ENCODE data around the gene RGN.

RGN gene

GRCh38 chrX:47063179-47063578, 15.1 kb upstream of the RGN start:
- in situ Hi-C loops (cut with HindIII; ENCODE audit: low sequenced_read_pairs): no loop called here
- no peak overlapping the region for H3K4me3 ChIP-seq (ENCODE audit: low read depth, low read length)
- no peak for TF ChIP-seq CTCF (IDR thresholded peaks at IDR 0.05; ENCODE audit: low read depth, low read length)
- no peak for DNase-seq (ENCODE audit: low read depth, low spot score)

GRCh38 chrX:47068214-47068613, 10.0 kb upstream of the RGN start:
- TF ChIP-seq CTCF (IDR thresholded peaks at IDR 0.05; ENCODE audit: low read depth, low read length): no peak
- in situ Hi-C loops (cut with HindIII; ENCODE audit: low sequenced_read_pairs): no loop called here
- no peak overlapping the region for H3K4me3 ChIP-seq (ENCODE audit: low read depth, low read length)
- no peak for DNase-seq (ENCODE audit: low read depth, low spot score)

GRCh38 chrX:47068720-47069119, 9.5 kb upstream of the RGN start:
- in situ Hi-C loops (cut with HindIII; ENCODE audit: low sequenced_read_pairs): no loop called here
- no peak for TF ChIP-seq CTCF (IDR thresholded peaks at IDR 0.05; ENCODE audit: low read depth, low read length)
- no peak for DNase-seq (ENCODE audit: low read depth, low spot score)

GRCh38 chrX:47080215-47080914, 2.1 kb downstream of the RGN start:
- no peak overlapping the region for H3K4me3 ChIP-seq (ENCODE audit: low read depth, low read length)
- TF ChIP-seq CTCF (IDR thresholded peaks at IDR 0.05; ENCODE audit: low read depth, low read length): no peak
- in situ Hi-C loops (cut with HindIII; ENCODE audit: low sequenced_read_pairs): no loop called here

More at GRCh38 chrX:47068720-47069119, 9.5 kb upstream of the RGN start:
- H3K4me3 ChIP-seq (ENCODE audit: low read depth, low read length): no peak overlapping the region

GRCh38 chrX:47080915-47081236, 2.6 kb downstream of the RGN start:
- DNase-seq (ENCODE audit: low read depth, low spot score): no peak
- no peak overlapping the region for H3K4me3 ChIP-seq (ENCODE audit: low read depth, low read length)
- in situ Hi-C loops (cut with HindIII; ENCODE audit: low sequenced_read_pairs): no loop called here
- TF ChIP-seq CTCF (IDR thresholded peaks at IDR 0.05; ENCODE audit: low read depth, low read length): no peak

More at GRCh38 chrX:47080215-47080914, 2.1 kb downstream of the RGN start:
- DNase-seq (ENCODE audit: low read depth, low spot score): no peak

- in situ Hi-C loops (cut with HindIII; ENCODE audit: low sequenced_read_pairs): no loop called here
- no peak for TF ChIP-seq CTCF (IDR thresholded peaks at IDR 0.05; ENCODE audit: low read depth, low read length)
- no peak overlapping the region for H3K4me3 ChIP-seq (ENCODE audit: low read depth, low read length)
- peak; percentile 14 for DNase-seq (ENCODE audit: low read depth, low spot score)
These were observed 13.0 kb downstream of the RGN start for GRCh38 chrX:47091149-47091775.

Measured in astrocyte of the spinal cord (primary cell).